Middle frontal gyrus (tissue), 1 donor: Measurements from ENCODE around the gene CALML6.
A peak's percentile ranks its signal among the peaks of the same experiment; 100 is the strongest.

Experiments
- DNase-seq: peaks from one replicate; pipeline ENCODE4 v3.0.0-alpha.2; 2015; ENCODE audit warnings: low spot score; ENCODE audit errors: extremely low spot score

CALML6 gene

GRCh38 chr1:1942753-1943656 lies 27.9 kb downstream of the CALML6 start:
- no peak for DNase-seq

DNA sequence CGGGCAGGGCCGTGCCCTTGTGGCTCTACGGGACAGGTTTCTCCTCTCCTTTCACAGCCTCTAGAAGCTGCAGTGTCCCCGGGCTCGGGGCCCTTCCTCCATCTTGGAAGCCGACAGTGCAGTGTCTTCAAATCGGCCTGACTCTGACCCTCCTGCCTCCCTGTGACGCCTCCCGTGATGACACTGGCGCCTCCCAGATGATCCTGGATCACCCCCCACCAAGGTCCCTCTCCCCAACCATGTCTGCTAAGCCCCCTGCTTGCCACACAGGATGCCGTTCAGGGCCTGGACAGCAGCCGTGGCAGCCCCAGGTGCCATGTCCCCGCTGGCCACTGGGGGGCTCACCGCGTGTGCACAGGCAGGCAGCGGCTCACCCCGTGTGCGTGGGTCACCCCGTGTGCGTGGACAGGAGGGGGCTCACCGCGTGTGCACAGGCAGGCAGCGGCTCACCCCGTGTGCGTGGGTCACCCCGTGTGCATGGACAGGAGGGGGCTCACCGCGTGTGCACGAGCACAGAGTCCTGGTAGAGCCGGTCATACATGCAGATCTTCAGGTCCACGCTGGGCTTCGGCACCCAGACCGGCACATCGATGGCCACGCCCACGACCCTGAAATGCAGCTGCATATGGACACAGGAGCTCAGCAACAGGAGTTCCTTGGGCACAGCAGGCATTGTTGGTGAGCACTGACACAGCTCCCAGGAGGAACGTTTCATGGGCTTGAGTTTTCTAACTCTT lies 28.9 kb downstream of the CALML6 start:
- DNase-seq, result no peak

- DNase-seq, result no peak
These were observed 30.8 kb downstream of the CALML6 start for GRCh38 chr1:1945782-1946393.

GRCh38 chr1:1946540-1946939 lies 31.5 kb downstream of the CALML6 start:
- no peak for DNase-seq

- no peak for DNase-seq
These were observed 32.4 kb downstream of the CALML6 start for GRCh38 chr1:1947493-1947892.

GRCh38 chr1:1948783-1949182 lies 33.7 kb downstream of the CALML6 start:
- no peak for DNase-seq

DNA sequence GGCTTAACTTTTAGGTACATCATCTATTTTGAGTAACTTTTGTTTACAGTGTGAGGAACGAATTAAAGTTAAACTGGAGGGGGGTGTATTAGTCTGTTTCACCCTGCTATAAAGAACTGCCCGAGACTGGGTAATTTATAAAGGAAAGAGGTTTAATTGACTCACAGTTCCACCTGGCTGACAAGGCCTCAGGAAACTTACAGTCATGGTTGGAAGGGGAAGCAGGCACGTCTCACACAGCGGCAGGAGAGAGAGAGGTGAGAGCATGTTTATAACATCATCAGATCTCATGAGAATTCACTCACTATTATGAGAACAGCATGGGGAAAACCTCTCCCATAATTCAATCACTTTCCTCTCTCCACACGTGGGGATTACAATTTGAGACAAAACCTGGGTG lies 35.9 kb downstream of the CALML6 start:
- DNase-seq, result no peak

DNA sequence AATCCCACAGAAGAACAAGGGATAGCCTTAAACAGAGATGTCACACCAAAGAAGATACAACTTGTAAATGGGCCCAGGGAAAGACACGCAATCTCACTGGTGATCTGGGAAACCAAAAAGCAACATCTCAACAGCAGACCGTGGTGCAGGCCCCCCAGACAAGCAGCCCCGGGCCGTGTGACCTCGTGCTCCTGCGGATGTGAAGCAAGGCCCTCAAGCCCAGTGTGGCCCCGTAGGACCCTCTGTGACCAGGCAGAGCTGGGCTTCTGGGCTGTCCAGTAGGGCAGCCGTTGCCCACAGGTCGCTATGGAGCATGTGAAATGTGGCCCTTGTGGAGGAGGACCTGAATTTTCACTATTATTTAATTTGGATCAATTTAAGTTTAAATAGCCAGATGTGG lies 39.0 kb downstream of the CALML6 start:
- no peak for DNase-seq

- no peak for DNase-seq
These were observed 39.9 kb downstream of the CALML6 start for GRCh38 chr1:1954831-1955441.

DNA sequence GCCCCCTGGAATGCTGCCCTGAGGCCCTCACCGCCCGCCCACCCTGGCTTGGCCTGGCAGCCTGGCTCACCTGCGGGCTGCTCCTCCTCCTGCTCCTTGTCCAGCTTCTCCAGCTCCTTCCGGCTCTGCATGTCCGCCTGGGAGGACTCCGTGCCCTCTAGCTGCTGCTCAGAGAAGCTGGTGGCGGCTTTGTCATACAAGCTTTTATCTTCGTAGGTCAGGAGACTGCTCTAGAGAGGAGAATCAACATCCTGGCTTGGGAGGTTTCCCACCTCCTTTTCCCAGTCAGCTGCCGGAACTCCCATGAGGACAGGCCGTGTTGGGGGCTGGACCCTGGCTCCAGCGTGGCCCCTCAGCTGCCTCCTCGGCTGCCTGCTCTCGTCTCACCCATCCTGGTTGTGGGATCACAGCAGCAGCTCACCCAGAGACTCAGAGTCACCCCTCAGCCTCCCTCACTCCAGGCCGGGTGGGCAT lies 40.6 kb downstream of the CALML6 start:
- no peak for DNase-seq

DNA sequence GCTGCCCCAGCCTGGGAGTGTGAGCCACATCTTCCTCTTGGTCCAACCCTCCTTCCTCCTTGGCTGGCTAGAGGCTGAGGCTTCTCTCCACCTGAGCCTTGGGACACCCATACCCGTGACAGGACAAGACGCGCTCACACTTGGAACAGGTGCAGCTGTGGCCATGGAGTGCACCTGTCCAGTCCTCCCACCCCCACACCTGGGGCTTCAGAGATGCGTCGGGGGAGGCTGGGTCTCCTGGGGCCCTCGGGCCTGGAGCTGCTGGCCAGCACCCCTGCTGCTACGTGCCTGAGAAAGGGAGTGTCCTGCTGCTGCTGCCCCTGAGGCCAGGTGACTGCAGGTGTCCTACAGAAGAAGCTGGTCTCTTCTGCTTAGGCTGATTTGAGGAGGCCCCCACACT lies 41.0 kb downstream of the CALML6 start:
- DNase-seq, result no peak

- no peak for DNase-seq
These were observed 41.8 kb downstream of the CALML6 start for GRCh38 chr1:1956586-1957532.

DNA sequence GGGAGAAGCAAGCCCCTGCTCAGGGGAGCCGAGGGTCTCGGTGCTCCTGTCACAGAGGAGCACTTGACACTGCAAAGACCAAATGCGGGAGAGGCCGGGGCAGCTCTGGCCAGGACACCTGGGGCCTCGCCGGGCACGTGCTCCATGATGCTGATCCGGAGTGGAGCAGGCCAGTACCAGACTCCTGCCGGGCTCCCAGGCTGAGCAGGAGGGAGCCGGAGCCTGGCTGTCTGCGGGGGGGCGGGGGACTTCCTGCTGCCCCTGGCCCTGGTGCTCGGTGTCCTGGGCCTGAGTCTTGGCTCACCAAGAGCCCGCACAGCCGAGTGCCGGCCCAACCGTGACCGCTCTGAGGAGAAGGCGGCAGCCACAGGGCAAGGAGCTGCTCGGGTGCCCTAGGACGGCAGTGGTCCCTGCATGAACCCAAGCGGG lies 42.5 kb downstream of the CALML6 start:
- DNase-seq, result no peak

DNA sequence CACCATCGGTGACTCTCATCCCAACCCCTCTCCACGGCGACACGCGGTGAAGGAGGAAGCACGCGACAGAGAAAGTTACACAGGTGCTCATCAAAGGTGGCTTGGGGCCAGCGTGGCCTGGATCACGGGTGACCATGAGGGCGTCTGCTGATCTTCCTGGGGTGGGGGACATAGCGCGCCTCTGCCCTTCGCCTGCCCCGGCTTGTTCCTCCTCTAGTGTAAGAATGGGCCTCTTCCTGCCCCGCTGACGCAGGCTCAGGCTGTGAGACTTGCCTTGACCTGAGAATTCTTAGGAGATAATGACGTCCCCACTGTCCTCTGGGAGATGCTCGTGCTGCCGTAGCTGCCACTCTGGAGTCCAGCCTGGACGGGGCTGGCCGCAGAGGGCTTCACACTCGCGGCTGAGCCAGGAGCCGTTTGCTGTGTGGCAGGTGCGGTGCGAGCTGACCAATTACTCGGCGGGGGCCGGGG lies 43.0 kb downstream of the CALML6 start:
- no peak for DNase-seq

DNA sequence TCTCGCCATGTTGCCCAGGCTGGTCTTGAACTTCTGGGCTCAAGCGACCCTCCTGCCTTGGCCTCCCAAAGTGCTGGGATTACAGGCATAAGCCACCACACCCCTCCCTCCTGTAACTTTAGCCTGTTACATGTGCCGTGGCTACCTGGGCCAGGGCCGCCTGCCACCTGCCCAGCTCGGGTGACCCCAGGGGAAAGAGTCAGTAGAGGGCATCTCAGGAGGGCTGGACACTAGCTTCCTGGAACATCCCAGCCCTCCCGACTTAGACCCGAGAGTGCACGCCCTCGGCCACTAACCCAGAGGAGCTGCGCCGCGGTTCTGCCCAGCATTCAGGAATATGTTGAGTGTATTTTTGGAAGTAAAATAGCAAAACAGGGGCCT lies 44.4 kb downstream of the CALML6 start:
- no peak for DNase-seq

- peak; percentile 65 for DNase-seq
These were observed 44.9 kb downstream of the CALML6 start for GRCh38 chr1:1959840-1960479.

GRCh38 chr1:1960480-1961196 lies 45.6 kb downstream of the CALML6 start:
- peak; percentile 20 for DNase-seq

- no peak for DNase-seq
These were observed 47.7 kb downstream of the CALML6 start for GRCh38 chr1:1962752-1963151.

DNA sequence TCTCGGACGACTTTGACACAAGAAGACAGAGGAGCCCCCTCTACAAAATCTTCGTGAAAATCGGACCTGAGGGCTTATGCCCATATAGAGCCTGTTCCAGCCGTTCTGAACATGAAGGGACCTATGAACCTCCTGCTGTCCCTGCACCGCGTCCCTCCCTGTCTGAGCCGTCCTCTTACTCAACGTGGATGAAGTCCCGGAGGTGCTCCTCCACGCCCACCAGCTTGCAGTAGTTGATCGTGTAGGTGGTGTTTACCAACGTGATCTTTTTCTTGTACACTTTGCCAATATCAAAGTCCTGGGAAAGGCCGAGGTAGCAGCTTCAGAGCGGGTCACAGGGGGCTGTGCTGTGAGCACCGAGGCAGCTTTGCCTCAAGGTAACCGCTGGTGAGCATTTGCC lies 48.5 kb downstream of the CALML6 start:
- DNase-seq, result no peak
